Measurements from ENCODE around the gene RAD50. TPM values are rescaled to one million over a fixed set of nuclear protein-coding genes. Genes with fewer than 3 reads are reported as not detected.

RAD50 gene
- total RNA-seq, 2 experiments from 2014 or later = 41.5 to 43.3 TPM

GRCh38 chr5:132667761-132668705, 111.3 kb downstream of the RAD50 start:
- POLR2A ChIA-PET = no interaction called here
- CTCF ChIA-PET = no interaction called here

- POLR2A ChIA-PET = no interaction called here
- CTCF ChIA-PET = interaction anchor here (0.6 kb wide), 1 partner anchor 13 kb away, joined by 3 read pairs; no protein-coding TSS in a partner anchor
These were observed 112.1 kb downstream of the RAD50 start for GRCh38 chr5:132668706-132669454.

GRCh38 chr5:132669455-132669820, 112.7 kb downstream of the RAD50 start:
- ChIA-PET POLR2A (no interaction called here), CTCF (interaction anchor here (0.6 to 1.5 kb wide), 2 partner anchors 12 to 151 kb away, joined by 3 to 6 read pairs; no protein-coding TSS in a partner anchor)

- ChIA-PET CTCF (interaction anchor here (1.5 kb wide), 1 partner anchor 150 kb away, joined by 6 read pairs; no protein-coding TSS in a partner anchor), POLR2A (no interaction called here)
These were observed 113.4 kb downstream of the RAD50 start for GRCh38 chr5:132669966-132670882.

GRCh38 chr5:132671000-132671399, 114.2 kb downstream of the RAD50 start:
- CTCF ChIA-PET = interaction anchor here (1.5 kb wide), 1 partner anchor 150 kb away, joined by 6 read pairs; no protein-coding TSS in a partner anchor
- POLR2A ChIA-PET = no interaction called here

- ChIA-PET CTCF (interaction anchor here (2.5 kb wide), 1 partner anchor 32 kb away, joined by 9 read pairs; no protein-coding TSS in a partner anchor), POLR2A (no interaction called here)
These were observed 116.7 kb downstream of the RAD50 start for GRCh38 chr5:132673488-132673887.

GRCh38 chr5:132673939-132674630, 117.3 kb downstream of the RAD50 start, which contains the start of gene IL4:
Gene IL4 (plus strand): TSS chr5:132673989. CDS start chr5:132674051, 62 bp downstream.
- ChIA-PET POLR2A (interaction anchor here (0.6 to 1.1 kb wide), 4 partner anchors 11 to 63 kb away, joined by 3 to 4 read pairs (median 3); partner anchors contain the start of genes IL13 and KIF3A), CTCF (interaction anchor here (0.7 to 2.5 kb wide), 2 partner anchors 12 to 32 kb away, joined by 3 to 9 read pairs; no protein-coding TSS in a partner anchor)

- ChIA-PET CTCF (interaction anchor here (0.7 to 2.5 kb wide), 2 partner anchors 13 to 33 kb away, joined by 3 to 9 read pairs; no protein-coding TSS in a partner anchor), POLR2A (interaction anchor here (0.6 to 1.1 kb wide), 4 partner anchors 12 to 63 kb away, joined by 3 to 4 read pairs (median 3); partner anchors contain the start of genes IL13 and KIF3A)
These were observed 118.1 kb downstream of the RAD50 start for GRCh38 chr5:132674671-132675506.

- ChIA-PET CTCF (no interaction called here), POLR2A (no interaction called here)
These were observed 119.3 kb downstream of the RAD50 start for GRCh38 chr5:132675936-132676689.

- POLR2A ChIA-PET = no interaction called here
- CTCF ChIA-PET = no interaction called here
These were observed 120.4 kb downstream of the RAD50 start for GRCh38 chr5:132677191-132677590.

GRCh38 chr5:132677682-132678400, 121.1 kb downstream of the RAD50 start:
- POLR2A ChIA-PET = no interaction called here
- CTCF ChIA-PET = no interaction called here

- CTCF ChIA-PET = no interaction called here
- POLR2A ChIA-PET = no interaction called here
These were observed 122.0 kb downstream of the RAD50 start for GRCh38 chr5:132678735-132679134.

- POLR2A ChIA-PET = no interaction called here
- CTCF ChIA-PET = no interaction called here
These were observed 122.4 kb downstream of the RAD50 start for GRCh38 chr5:132679166-132679565.

- ChIA-PET POLR2A (no interaction called here), CTCF (no interaction called here)
These were observed 123.1 kb downstream of the RAD50 start for GRCh38 chr5:132679717-132680380.

GRCh38 chr5:132680780-132681475, 124.2 kb downstream of the RAD50 start:
- CTCF ChIA-PET = interaction anchor here (0.8 kb wide), 1 partner anchor 12 kb away, joined by 3 read pairs; no protein-coding TSS in a partner anchor
- POLR2A ChIA-PET = no interaction called here
